GM18873 (cell line): Measurements from ENCODE around the gene VIP.

Experiments used
- ATAC-seq: cut with Tn5 transposase; IDR thresholded peaks from one replicate; pipeline ENCODE4 v1.9.1; 2021; ENCODE audit warnings: mild to moderate bottlenecking, moderate library complexity, moderate number of reproducible peaks; ENCODE audit not compliant: unreplicated experiment, low FRiP score

The VIP gene

GRCh38 chr6:152775428-152775827, 24.8 kb downstream of the VIP start:
- no peak for ATAC-seq

- ATAC-seq = no peak
Measured at GRCh38 chr6:152776833-152777232, 26.2 kb downstream of the VIP start.

- no peak for ATAC-seq
Measured at GRCh38 chr6:152783217-152783878, 32.8 kb downstream of the VIP start.

GRCh38 chr6:152794696-152795095, 44.1 kb downstream of the VIP start:
- ATAC-seq = no peak

GRCh38 chr6:152804150-152804549, 53.6 kb downstream of the VIP start:
- no peak for ATAC-seq
